ENCODE results near the gene ABHD16B.

GRCh38 chr20:63843778-63844177 is 17.5 kb upstream of the ABHD16B start:
- TF ChIP-seq PPARA (CRISPR knock-in tag; IDR thresholded peaks at IDR 0.05; ENCODE audit: borderline replicate concordance) (no peak), TCF4 (CRISPR knock-in tag; IDR thresholded peaks at IDR 0.05; ENCODE audit: borderline replicate concordance) (no peak), TSHZ2 (CRISPR knock-in tag; IDR thresholded peaks at IDR 0.05) (no peak), PATZ1 (CRISPR knock-in tag; IDR thresholded peaks at IDR 0.05; ENCODE audit: borderline replicate concordance) (no peak), ZC3H10 (CRISPR knock-in tag; IDR thresholded peaks at IDR 0.05) (no peak), ESRRG (CRISPR knock-in tag; IDR thresholded peaks at IDR 0.05) (no peak), GLIS3 (CRISPR knock-in tag; IDR thresholded peaks at IDR 0.05) (no peak), ZFP3 (CRISPR knock-in tag; IDR thresholded peaks at IDR 0.05) (no peak), ZFP30 (CRISPR knock-in tag; IDR thresholded peaks at IDR 0.05) (no peak), ZNF8 (CRISPR knock-in tag; IDR thresholded peaks at IDR 0.05) (no peak), RARB (CRISPR knock-in tag; IDR thresholded peaks at IDR 0.05) (no peak)

Measured in SK-N-SH treated with all-trans-retinoic acid at 6 μM for 48 hours (cell line).